Activated naive CD8-positive, alpha-beta T cell treated with anti-CD3 and anti-CD28 coated beads, Interleukin-2, amount 10 ng/mL, durations not matched to agents 7 days and 5 days (primary cell): ENCODE measurements around the gene MARCHF9. TPM values are rescaled to one million over a fixed set of nuclear protein-coding genes. Genes with fewer than 3 reads are reported as not detected.
"Not testable (repeated sequence)": the region's sequence is repeated elsewhere in the genome, so short reads cannot be mapped to it uniquely, and the experiment has no call there.

Experiments
- ATAC-seq: fragments of 150-1000 bp; cut with Tn5 transposase; one replicate; pipeline ENCODE4 v1.10.0; 2021; ENCODE audit warnings: low read depth, moderate library complexity
- POLR2A ChIA-PET: fragments of 350-600 bp; sonication (Branson Sonifier 250); formaldehyde crosslinking; loops from one replicate; lab custom pipeline; 2021; ENCODE audit warnings: antibody characterized with exemption; lab: Charles Lee
- DNase-seq: peaks from one replicate; pipeline ENCODE4 v3.0.0; 2021
- H3K27ac Mint-ChIP-seq: one replicate; pipeline ENCODE4 v1.8.0; 2022; ENCODE audit warnings: mild to moderate bottlenecking, mixed read lengths
- H3K27me3 Mint-ChIP-seq: one replicate; pipeline ENCODE4 v1.8.0; 2022; ENCODE audit warnings: mild to moderate bottlenecking, moderate library complexity, mixed read lengths
- H3K36me3 Mint-ChIP-seq: one replicate; pipeline ENCODE4 v1.8.0; 2021; ENCODE audit warnings: mild to moderate bottlenecking, mixed read lengths
- H3K4me1 Mint-ChIP-seq: one replicate; pipeline ENCODE4 v1.8.0; 2021; ENCODE audit warnings: mixed read lengths
- H3K4me3 Mint-ChIP-seq: one replicate; pipeline ENCODE4 v1.8.0; 2022; ENCODE audit warnings: mild to moderate bottlenecking, moderate library complexity, mixed read lengths
- H3K9me3 Mint-ChIP-seq: one replicate; pipeline ENCODE4 v1.8.0; 2021; ENCODE audit warnings: mixed read lengths
- total RNA-seq, 2 experiments: library from RNA; stranded (reverse); gene quantifications; one replicate each; pipeline ENCODE4 v1.2.3, GENCODE V29; 2021

The MARCHF9 gene
- total RNA-seq, 2 experiments from 2014 or later: 37.1 to 38.3 TPM

GRCh38 chr12:57765003-57765697 is 10.2 kb downstream of the MARCHF9 start:
- Mint-ChIP-seq H3K27me3 (peaks cover 11% of the 10 kb centered on the region), H3K36me3 (peaks cover 7% of the 10 kb centered on the region), H3K4me3 (peak overlapping the region; percentile 89), H3K9me3 (no peaks in the 10 kb centered on the region), H3K27ac (peak overlapping the region; percentile 28), H3K4me1 (peaks cover 18% of the 10 kb centered on the region)
- DNase-seq (peak; percentile 74), ATAC-seq (peak; percentile 82)
- POLR2A ChIA-PET: interaction anchor here (0.7 to 4.3 kb wide), 2 partner anchors 9 to 71 kb away, joined by 4 to 20 read pairs; partner anchors contain the start of gene MARCHF9

- peak; percentile 44 for DNase-seq
- Mint-ChIP-seq H3K27ac (no peak overlapping the region), H3K4me3 (peak overlapping the region; percentile 89), H3K4me1 (peaks cover 18% of the 10 kb centered on the region), H3K27me3 (peaks cover 11% of the 10 kb centered on the region), H3K36me3 (peaks cover 7% of the 10 kb centered on the region), H3K9me3 (no peaks in the 10 kb centered on the region)
- peak; percentile 20 for ATAC-seq
- POLR2A ChIA-PET: interaction anchor here (0.7 to 4.3 kb wide), 3 partner anchors 9 to 70 kb away, joined by 4 to 20 read pairs (median 4); partner anchors contain the start of gene MARCHF9
Observed at GRCh38 chr12:57765698-57766463, 11.0 kb downstream of the MARCHF9 start.

- ATAC-seq (no peak), DNase-seq (no peak)
- Mint-ChIP-seq H3K36me3 (peaks cover 7% of the 10 kb centered on the region), H3K27me3 (peaks cover 11% of the 10 kb centered on the region), H3K4me3 (peak within 1 kb of the TSS; percentile 89), H3K27ac (no peak within 1 kb of the TSS), H3K4me1 (peaks cover 23% of the 10 kb centered on the region), H3K9me3 (no peaks in the 10 kb centered on the region)
- POLR2A ChIA-PET: interaction anchor here (1.5 to 4.3 kb wide), 4 partner anchors 10 to 25 kb away, joined by 3 to 20 read pairs (median 4); partner anchors contain the start of gene MARCHF9
Observed at GRCh38 chr12:57766464-57767304, 11.8 kb downstream of the MARCHF9 start, which contains the start of gene CYP27B1. CYP27B1 (minus strand) TSS chr12:57767078; CDS start chr12:57767041, 37 bp downstream.

GRCh38 chr12:57767305-57767698 is 12.4 kb downstream of the MARCHF9 start:
- Mint-ChIP-seq H3K36me3 (peaks cover 7% of the 10 kb centered on the region), H3K27ac (no peak overlapping the region), H3K4me3 (no peak overlapping the region), H3K27me3 (peaks cover 11% of the 10 kb centered on the region), H3K9me3 (no peaks in the 10 kb centered on the region), H3K4me1 (peaks cover 26% of the 10 kb centered on the region)
- POLR2A ChIA-PET: interaction anchor here (1.5 to 4.3 kb wide), 3 partner anchors 11 to 26 kb away, joined by 3 to 20 read pairs (median 5); partner anchors contain the start of gene MARCHF9
- no peak for DNase-seq
- ATAC-seq: no peak

GRCh38 chr12:57767876-57768275 is 13.0 kb downstream of the MARCHF9 start:
- DNase-seq (no peak), ATAC-seq (no peak)
- Mint-ChIP-seq H3K4me1 (peaks cover 27% of the 10 kb centered on the region), H3K27me3 (peaks cover 11% of the 10 kb centered on the region), H3K4me3 (no peak overlapping the region), H3K36me3 (peaks cover 7% of the 10 kb centered on the region), H3K9me3 (no peaks in the 10 kb centered on the region), H3K27ac (no peak overlapping the region)
- POLR2A ChIA-PET: interaction anchor here (1.5 to 4.3 kb wide), 3 partner anchors 11 to 27 kb away, joined by 3 to 20 read pairs (median 5); partner anchors contain the start of gene MARCHF9

- Mint-ChIP-seq H3K36me3 (peaks cover 4% of the 10 kb centered on the region), H3K9me3 (no peaks in the 10 kb centered on the region), H3K4me3 (no peak overlapping the region), H3K4me1 (peaks cover 24% of the 10 kb centered on the region), H3K27ac (no peak overlapping the region), H3K27me3 (peaks cover 10% of the 10 kb centered on the region)
- no peak for ATAC-seq
- DNase-seq: no peak
- POLR2A ChIA-PET: no interaction called here
Observed at GRCh38 chr12:57769594-57769993, 14.7 kb downstream of the MARCHF9 start.

GRCh38 chr12:57770734-57771133 is 15.8 kb downstream of the MARCHF9 start:
- peaks cover 6% of the 10 kb centered on the region for H3K27me3 Mint-ChIP-seq
- DNase-seq (no peak), ATAC-seq (no peak)
- peaks cover 6% of the 10 kb centered on the region for H3K36me3 Mint-ChIP-seq
- H3K4me1 Mint-ChIP-seq: peaks cover 21% of the 10 kb centered on the region
- no peak overlapping the region for H3K27ac Mint-ChIP-seq
- no peaks in the 10 kb centered on the region for H3K9me3 Mint-ChIP-seq
- no peak overlapping the region for H3K4me3 Mint-ChIP-seq
- POLR2A ChIA-PET: no interaction called here

GRCh38 chr12:57771236-57771872 is 16.5 kb downstream of the MARCHF9 start:
- POLR2A ChIA-PET: interaction anchor here (0.9 to 1.9 kb wide), 4 partner anchors 11 to 75 kb away, joined by 4 to 29 read pairs (median 6); partner anchors contain the start of genes CTDSP2 and TSFM

GRCh38 chr12:57771873-57772428 is 17.0 kb downstream of the MARCHF9 start, which contains the start of gene METTL1:
METTL1 (minus strand) TSS chr12:57772105; CDS start chr12:57772083, 22 bp downstream.
- POLR2A ChIA-PET: interaction anchor here (0.9 to 1.9 kb wide), 6 partner anchors 10 to 74 kb away, joined by 3 to 29 read pairs (median 6); partner anchors contain the start of genes CDK4, CTDSP2 and TSFM
- DNase-seq (peak; percentile 87), ATAC-seq (peak; percentile 90)
- Mint-ChIP-seq H3K9me3 (no peaks in the 10 kb centered on the region), H3K4me3 (peak within 1 kb of the TSS; percentile 96), H3K4me1 (peaks cover 14% of the 10 kb centered on the region), H3K27ac (peak within 1 kb of the TSS; percentile 96), H3K36me3 (peaks cover 7% of the 10 kb centered on the region), H3K27me3 (no peaks in the 10 kb centered on the region)

More at GRCh38 chr12:57771236-57771872, 16.5 kb downstream of the MARCHF9 start:
- peak overlapping the region; percentile 96 for H3K4me3 Mint-ChIP-seq
- H3K27ac Mint-ChIP-seq: peak overlapping the region; percentile 96
- H3K36me3 Mint-ChIP-seq: peaks cover 7% of the 10 kb centered on the region
- H3K9me3 Mint-ChIP-seq: no peaks in the 10 kb centered on the region
- H3K4me1 Mint-ChIP-seq: peaks cover 20% of the 10 kb centered on the region
- no peak for DNase-seq
- peak; percentile 63 for ATAC-seq
- peaks cover 4% of the 10 kb centered on the region for H3K27me3 Mint-ChIP-seq

GRCh38 chr12:57772429-57773322 is 17.8 kb downstream of the MARCHF9 start, which contains the start of gene EEF1AKMT3:
EEF1AKMT3 (plus strand) TSS chr12:57772614; CDS start chr12:57772725, 111 bp downstream.
- H3K27me3 Mint-ChIP-seq: no peaks in the 10 kb centered on the region
- peak within 1 kb of the TSS; percentile 96 for H3K27ac Mint-ChIP-seq
- H3K4me3 Mint-ChIP-seq: peak within 1 kb of the TSS; percentile 96
- ATAC-seq (peak; percentile 38), DNase-seq (peak; percentile 60)
- no peaks in the 10 kb centered on the region for H3K9me3 Mint-ChIP-seq
- POLR2A ChIA-PET: interaction anchor here (0.9 to 1.9 kb wide), 6 partner anchors 9 to 73 kb away, joined by 3 to 29 read pairs (median 6); partner anchors contain the start of genes CDK4, CTDSP2 and TSFM
- peaks cover 7% of the 10 kb centered on the region for H3K36me3 Mint-ChIP-seq
- H3K4me1 Mint-ChIP-seq: peaks cover 14% of the 10 kb centered on the region

GRCh38 chr12:57774634-57775033 is 19.7 kb downstream of the MARCHF9 start:
- POLR2A ChIA-PET: interaction anchor here (0.7 to 1.1 kb wide), 3 partner anchors 8 to 64 kb away, joined by 3 to 6 read pairs (median 3); partner anchors contain the start of gene TSFM
- not testable (repeated sequence) for ATAC-seq, H3K36me3 Mint-ChIP-seq, H3K9me3 Mint-ChIP-seq, H3K27ac Mint-ChIP-seq, H3K4me3 Mint-ChIP-seq, DNase-seq, H3K27me3 Mint-ChIP-seq
- peaks cover 17% of the 10 kb centered on the region for H3K4me1 Mint-ChIP-seq
